Measurements from ENCODE around the gene THOP1.
"Not testable (repeated sequence)": the region's sequence is repeated elsewhere in the genome, so short reads cannot be mapped to it uniquely, and the experiment has no call there.

Gene THOP1

GRCh38 chr19:2790194-2790556, 4.9 kb downstream of the THOP1 start:
- Histone ChIP-seq H3K36me3 (ENCODE audit: control insufficient read depth in 1 of 2, insufficient read depth in 2 of 2, low read length in 2 of 2) (peaks cover 3 to 34% of the 10 kb centered on the region in 2 donors), H3K27ac (ENCODE audit: low read length) (no peak overlapping the region), H3K27me3 (ENCODE audit: low read depth, low read length) (no peaks in the 10 kb centered on the region), H3K4me3 (ENCODE audit: low read depth in 1 of 2, low read length in 2 of 2) (no peak overlapping the region), H3K4me1 (ENCODE audit: control insufficient read depth in 1 of 2, insufficient read depth in 2 of 2, low read length in 2 of 2) (peaks cover 0 to 8% of the 10 kb centered on the region in 2 donors), H3K9me3 (ENCODE audit: control insufficient read depth in 1 of 2, low read length in 2 of 2) (no peaks in the 10 kb centered on the region)

GRCh38 chr19:2790557-2791271, 5.4 kb downstream of the THOP1 start:
- H3K36me3 ChIP-seq (ENCODE audit: control insufficient read depth in 1 of 2, insufficient read depth in 2 of 2, low read length in 2 of 2): peaks cover 7 to 39% of the 10 kb centered on the region in 2 donors
- H3K27me3 ChIP-seq (ENCODE audit: low read depth, low read length): no peaks in the 10 kb centered on the region
- peaks cover 0 to 8% of the 10 kb centered on the region in 2 donors for H3K4me1 ChIP-seq (ENCODE audit: control insufficient read depth in 1 of 2, insufficient read depth in 2 of 2, low read length in 2 of 2)
- no peak overlapping the region for H3K4me3 ChIP-seq (ENCODE audit: low read depth in 1 of 2, low read length in 2 of 2)
- no peaks in the 10 kb centered on the region for H3K9me3 ChIP-seq (ENCODE audit: control insufficient read depth in 1 of 2, low read length in 2 of 2)
- H3K27ac ChIP-seq (ENCODE audit: low read length): no peak overlapping the region

- no peak overlapping the region for H3K4me3 ChIP-seq (ENCODE audit: low read depth in 1 of 2, low read length in 2 of 2)
- H3K4me1 ChIP-seq (ENCODE audit: control insufficient read depth in 1 of 2, insufficient read depth in 2 of 2, low read length in 2 of 2): peaks cover 0 to 2% of the 10 kb centered on the region in 2 donors
- no peaks in the 10 kb centered on the region for H3K9me3 ChIP-seq (ENCODE audit: control insufficient read depth in 1 of 2, low read length in 2 of 2)
- H3K27ac ChIP-seq (ENCODE audit: low read length): no peak overlapping the region
- peaks cover 7 to 46% of the 10 kb centered on the region in 2 donors for H3K36me3 ChIP-seq (ENCODE audit: control insufficient read depth in 1 of 2, insufficient read depth in 2 of 2, low read length in 2 of 2)
- H3K27me3 ChIP-seq (ENCODE audit: low read depth, low read length): no peaks in the 10 kb centered on the region
These were observed 6.1 kb downstream of the THOP1 start for GRCh38 chr19:2791440-2791839.

GRCh38 chr19:2791876-2792275, 6.6 kb downstream of the THOP1 start:
- Histone ChIP-seq H3K27ac (ENCODE audit: low read length) (no peak overlapping the region), H3K4me3 (ENCODE audit: low read depth in 1 of 2, low read length in 2 of 2) (no peak overlapping the region), H3K36me3 (ENCODE audit: control insufficient read depth in 1 of 2, insufficient read depth in 2 of 2, low read length in 2 of 2) (peaks cover 7 to 47% of the 10 kb centered on the region in 2 donors)

GRCh38 chr19:2792666-2793065, 7.4 kb downstream of the THOP1 start:
- H3K27ac ChIP-seq (ENCODE audit: low read length); H3K27me3 ChIP-seq (ENCODE audit: low read depth, low read length); H3K4me3 ChIP-seq (ENCODE audit: low read depth in 1 of 2, low read length in 2 of 2); H3K4me1 ChIP-seq (ENCODE audit: control insufficient read depth in 1 of 2, insufficient read depth in 2 of 2, low read length in 2 of 2); H3K9me3 ChIP-seq (ENCODE audit: control insufficient read depth in 1 of 2, low read length in 2 of 2): not testable (repeated sequence)
- H3K36me3 ChIP-seq (ENCODE audit: control insufficient read depth in 1 of 2, insufficient read depth in 2 of 2, low read length in 2 of 2): peaks cover 7 to 47% of the 10 kb centered on the region in 2 donors

More at GRCh38 chr19:2791876-2792275, 6.6 kb downstream of the THOP1 start:
- no peaks in the 10 kb centered on the region for H3K9me3 ChIP-seq (ENCODE audit: control insufficient read depth in 1 of 2, low read length in 2 of 2)
- no peaks in the 10 kb centered on the region for H3K4me1 ChIP-seq (ENCODE audit: control insufficient read depth in 1 of 2, insufficient read depth in 2 of 2, low read length in 2 of 2)
- H3K27me3 ChIP-seq (ENCODE audit: low read depth, low read length): no peaks in the 10 kb centered on the region

GRCh38 chr19:2793126-2793525, 7.8 kb downstream of the THOP1 start:
- Histone ChIP-seq H3K4me3 (ENCODE audit: low read depth in 1 of 2, low read length in 2 of 2) (no peak overlapping the region), H3K9me3 (ENCODE audit: control insufficient read depth in 1 of 2, low read length in 2 of 2) (no peaks in the 10 kb centered on the region), H3K27ac (ENCODE audit: low read length) (no peak overlapping the region), H3K27me3 (ENCODE audit: low read depth, low read length) (no peaks in the 10 kb centered on the region), H3K36me3 (ENCODE audit: control insufficient read depth in 1 of 2, insufficient read depth in 2 of 2, low read length in 2 of 2) (peaks cover 7 to 47% of the 10 kb centered on the region in 2 donors), H3K4me1 (ENCODE audit: control insufficient read depth in 1 of 2, insufficient read depth in 2 of 2, low read length in 2 of 2) (no peaks in the 10 kb centered on the region)

- Histone ChIP-seq H3K27me3 (ENCODE audit: low read depth, low read length) (no peaks in the 10 kb centered on the region), H3K36me3 (ENCODE audit: control insufficient read depth in 1 of 2, insufficient read depth in 2 of 2, low read length in 2 of 2) (peaks cover 7 to 47% of the 10 kb centered on the region in 2 donors), H3K4me1 (ENCODE audit: control insufficient read depth in 1 of 2, insufficient read depth in 2 of 2, low read length in 2 of 2) (no peaks in the 10 kb centered on the region), H3K4me3 (ENCODE audit: low read depth in 1 of 2, low read length in 2 of 2) (no peak overlapping the region), H3K27ac (ENCODE audit: low read length) (no peak overlapping the region), H3K9me3 (ENCODE audit: control insufficient read depth in 1 of 2, low read length in 2 of 2) (no peaks in the 10 kb centered on the region)
These were observed 8.3 kb downstream of the THOP1 start for GRCh38 chr19:2793577-2793976.

- Histone ChIP-seq H3K36me3 (ENCODE audit: control insufficient read depth in 1 of 2, insufficient read depth in 2 of 2, low read length in 2 of 2) (peaks cover 9 to 54% of the 10 kb centered on the region in 2 donors), H3K4me3 (ENCODE audit: low read depth in 1 of 2, low read length in 2 of 2) (no peak overlapping the region), H3K4me1 (ENCODE audit: control insufficient read depth in 1 of 2, insufficient read depth in 2 of 2, low read length in 2 of 2) (no peaks in the 10 kb centered on the region), H3K9me3 (ENCODE audit: control insufficient read depth in 1 of 2, low read length in 2 of 2) (no peaks in the 10 kb centered on the region), H3K27me3 (ENCODE audit: low read depth, low read length) (no peaks in the 10 kb centered on the region), H3K27ac (ENCODE audit: low read length) (no peak overlapping the region)
These were observed 10.7 kb downstream of the THOP1 start for GRCh38 chr19:2795827-2796658.

- Histone ChIP-seq H3K27me3 (ENCODE audit: low read depth, low read length) (no peaks in the 10 kb centered on the region), H3K27ac (ENCODE audit: low read length) (no peak overlapping the region), H3K4me1 (ENCODE audit: control insufficient read depth in 1 of 2, insufficient read depth in 2 of 2, low read length in 2 of 2) (no peaks in the 10 kb centered on the region), H3K9me3 (ENCODE audit: control insufficient read depth in 1 of 2, low read length in 2 of 2) (no peaks in the 10 kb centered on the region), H3K36me3 (ENCODE audit: control insufficient read depth in 1 of 2, insufficient read depth in 2 of 2, low read length in 2 of 2) (peaks cover 11 to 54% of the 10 kb centered on the region in 2 donors), H3K4me3 (ENCODE audit: low read depth in 1 of 2, low read length in 2 of 2) (no peak overlapping the region)
These were observed 11.5 kb downstream of the THOP1 start for GRCh38 chr19:2796659-2797266.

- no peaks in the 10 kb centered on the region for H3K4me1 ChIP-seq (ENCODE audit: control insufficient read depth in 1 of 2, insufficient read depth in 2 of 2, low read length in 2 of 2)
- peaks cover 11 to 53% of the 10 kb centered on the region in 2 donors for H3K36me3 ChIP-seq (ENCODE audit: control insufficient read depth in 1 of 2, insufficient read depth in 2 of 2, low read length in 2 of 2)
- H3K4me3 ChIP-seq (ENCODE audit: low read depth in 1 of 2, low read length in 2 of 2): no peak overlapping the region
- no peaks in the 10 kb centered on the region for H3K27me3 ChIP-seq (ENCODE audit: low read depth, low read length)
- H3K27ac ChIP-seq (ENCODE audit: low read length): no peak overlapping the region
- no peaks in the 10 kb centered on the region for H3K9me3 ChIP-seq (ENCODE audit: control insufficient read depth in 1 of 2, low read length in 2 of 2)
These were observed 12.0 kb downstream of the THOP1 start for GRCh38 chr19:2797280-2797679.

- Histone ChIP-seq H3K9me3 (ENCODE audit: control insufficient read depth in 1 of 2, low read length in 2 of 2) (no peaks in the 10 kb centered on the region), H3K4me1 (ENCODE audit: control insufficient read depth in 1 of 2, insufficient read depth in 2 of 2, low read length in 2 of 2) (no peaks in the 10 kb centered on the region), H3K4me3 (ENCODE audit: low read depth in 1 of 2, low read length in 2 of 2) (no peak overlapping the region), H3K36me3 (ENCODE audit: control insufficient read depth in 1 of 2, insufficient read depth in 2 of 2, low read length in 2 of 2) (peaks cover 11 to 57% of the 10 kb centered on the region in 2 donors), H3K27ac (ENCODE audit: low read length) (no peak overlapping the region), H3K27me3 (ENCODE audit: low read depth, low read length) (no peaks in the 10 kb centered on the region)
These were observed 12.9 kb downstream of the THOP1 start for GRCh38 chr19:2798158-2798685.

Measured in muscle layer of duodenum (tissue), 2 donors.